NK-92 treated with Interleukin-12 subunit alpha and Interleukin-12 subunit beta, amount 100 ng/mL, for 24 hours (cell line): ENCODE measurements around the gene ADARB2.

Experiments
- DNase-seq: peaks from one replicate; lab custom pipeline; 2025; lab: John Stamatoyannopoulos, UW

ADARB2 gene

DNA sequence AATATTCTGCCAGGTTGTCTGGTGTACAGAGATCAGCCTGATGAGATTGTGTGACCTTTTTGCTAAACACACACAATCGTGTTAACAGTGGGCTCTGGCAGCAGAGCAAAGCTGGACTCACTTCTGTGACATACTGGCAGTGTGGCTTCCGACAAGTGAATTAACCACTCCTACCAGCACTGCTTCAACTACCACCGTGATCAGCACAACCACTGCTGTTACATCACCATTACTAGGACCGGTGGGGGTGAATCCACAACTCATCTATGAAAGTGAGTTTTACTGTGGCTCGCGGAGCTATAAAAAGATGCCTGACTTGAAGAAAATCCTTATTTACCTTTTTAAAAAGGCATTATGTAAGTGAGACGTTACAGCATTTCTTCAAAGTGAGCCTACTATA is 545.6 kb downstream of the ADARB2 start:
- no peak for DNase-seq

- no peak for DNase-seq
Observed at GRCh38 chr10:1190791-1191490, 546.4 kb downstream of the ADARB2 start.

DNA sequence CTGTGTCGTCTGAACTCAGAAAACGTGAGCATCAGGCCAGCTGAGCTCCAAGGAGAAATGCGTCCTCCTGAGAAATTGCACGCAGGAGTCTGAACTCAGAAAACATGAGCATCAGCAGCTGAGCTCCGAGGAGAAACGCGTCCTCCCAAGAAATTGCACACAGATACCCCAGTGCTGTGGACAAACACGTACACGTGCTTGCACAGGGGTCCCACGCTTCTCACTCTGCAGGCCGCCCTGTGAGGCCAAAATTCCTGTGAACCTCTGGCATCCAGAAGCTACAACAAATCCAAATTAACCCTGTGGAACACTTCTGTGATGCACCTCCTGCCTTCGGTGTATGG is 547.3 kb downstream of the ADARB2 start:
- DNase-seq, result no peak

GRCh38 chr10:1189166-1190051 is 547.9 kb downstream of the ADARB2 start:
- no peak for DNase-seq

- DNase-seq, result no peak
Observed at GRCh38 chr10:1188558-1189135, 548.7 kb downstream of the ADARB2 start.

DNA sequence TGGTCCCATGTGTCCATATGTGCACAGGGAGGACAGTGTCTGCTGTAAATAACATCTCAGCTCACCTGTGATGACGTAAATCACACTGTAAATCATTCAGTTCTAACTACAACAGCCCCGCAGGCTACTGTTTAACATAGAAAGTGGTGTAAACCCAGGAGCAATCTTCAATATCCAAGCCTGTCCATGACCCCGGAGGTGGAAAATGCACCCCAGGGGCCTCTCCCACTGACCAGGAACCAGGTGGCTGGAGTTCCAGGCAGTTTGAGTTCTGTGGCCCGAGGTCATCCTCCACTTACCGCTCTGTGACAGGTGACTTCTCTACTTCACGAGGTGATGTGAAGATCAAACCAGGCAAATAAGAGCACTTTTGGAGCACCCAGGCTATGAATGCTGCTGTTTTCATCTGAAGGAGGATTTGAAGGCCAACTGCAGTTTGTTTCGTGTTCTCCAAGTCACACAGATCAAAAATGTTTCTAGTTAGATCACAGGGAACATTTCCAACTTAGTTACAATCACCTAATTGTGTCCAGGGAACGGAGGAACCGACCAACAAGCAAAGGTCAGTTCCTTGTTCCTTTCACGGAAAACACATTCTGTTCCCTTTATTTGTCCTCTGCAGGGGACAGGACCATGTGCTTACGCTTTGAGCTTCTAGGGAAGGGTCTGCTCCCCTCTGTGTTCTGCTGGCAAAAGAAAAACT is 549.3 kb downstream of the ADARB2 start:
- DNase-seq, result no peak

- DNase-seq, result no peak
Observed at GRCh38 chr10:1187151-1187854, 550.0 kb downstream of the ADARB2 start.

DNA sequence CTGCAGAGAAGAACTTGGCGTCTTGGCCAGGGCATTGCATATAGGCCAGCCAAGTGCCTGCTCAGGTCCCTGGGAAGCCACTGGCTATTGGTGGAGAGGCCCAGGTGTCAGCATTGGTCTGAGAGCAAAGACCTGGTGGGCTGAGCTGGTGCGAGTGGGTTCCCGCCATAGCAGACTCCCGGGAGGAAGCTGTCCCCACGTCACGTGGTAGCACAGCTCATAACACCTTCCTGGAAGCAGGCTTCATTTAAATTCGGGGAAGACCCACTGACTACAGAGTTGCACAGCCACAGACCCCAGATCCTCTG is 550.7 kb downstream of the ADARB2 start:
- DNase-seq, result no peak

DNA sequence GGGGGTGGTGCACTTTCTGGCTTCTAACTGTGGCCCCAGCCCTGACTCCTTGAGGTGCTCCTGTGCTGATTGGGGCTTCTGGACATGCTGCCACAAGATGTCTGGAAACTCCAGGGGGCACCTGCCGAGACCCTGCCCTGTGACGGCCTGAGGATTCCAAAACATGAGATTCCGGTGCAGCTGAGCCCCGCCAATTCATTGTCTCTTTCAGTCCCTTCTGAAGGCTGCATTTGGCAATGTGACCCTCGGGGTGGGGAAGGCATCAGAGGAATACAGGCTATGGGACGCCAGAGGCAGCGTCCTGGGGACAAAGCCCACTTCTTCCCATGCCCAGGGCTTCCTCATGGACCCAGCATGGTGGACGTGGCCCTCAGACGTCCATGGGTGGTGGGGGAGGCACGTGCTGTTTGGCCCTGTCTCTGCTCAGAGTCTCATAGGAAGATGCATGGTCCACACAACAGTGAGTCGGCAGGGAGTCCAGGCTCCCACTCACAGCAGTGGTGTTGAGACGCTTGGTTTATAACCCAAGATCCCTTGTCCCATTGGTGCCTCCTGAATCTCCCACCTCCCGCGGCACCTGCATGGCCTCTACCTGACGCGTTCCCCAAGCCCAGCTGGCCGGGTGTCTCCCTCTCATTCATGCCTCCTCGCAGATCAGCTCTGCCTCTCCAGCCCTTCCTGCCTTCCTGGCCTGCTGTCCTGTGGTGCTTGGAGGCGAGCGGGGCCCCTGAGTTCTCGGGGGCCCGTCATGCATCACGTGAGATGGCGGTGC is 551.2 kb downstream of the ADARB2 start:
- DNase-seq, result no peak

- DNase-seq, result no peak
Observed at GRCh38 chr10:1184541-1185430, 552.5 kb downstream of the ADARB2 start.

DNA sequence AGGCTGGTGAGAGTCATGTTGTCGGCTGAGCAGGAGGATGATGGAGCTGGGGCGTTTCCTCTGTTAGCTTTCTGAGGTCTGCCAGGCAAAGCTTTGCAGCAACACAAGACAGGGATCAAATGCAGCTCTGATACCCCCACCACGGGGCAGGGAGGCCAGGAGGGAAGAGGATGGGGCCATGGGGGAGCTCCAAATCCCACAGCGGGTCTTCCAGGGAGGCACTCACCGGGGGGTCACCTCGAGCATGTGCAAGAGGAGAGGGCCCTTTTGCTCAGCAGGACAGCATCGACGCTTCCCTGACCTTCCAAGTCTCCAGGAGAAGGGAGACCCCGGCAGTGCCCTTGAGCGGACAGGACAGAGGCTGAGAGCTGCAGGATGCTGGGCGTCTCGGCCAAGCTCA is 553.6 kb downstream of the ADARB2 start:
- DNase-seq, result no peak

GRCh38 chr10:1183033-1183396 is 554.3 kb downstream of the ADARB2 start:
- DNase-seq, result no peak

DNA sequence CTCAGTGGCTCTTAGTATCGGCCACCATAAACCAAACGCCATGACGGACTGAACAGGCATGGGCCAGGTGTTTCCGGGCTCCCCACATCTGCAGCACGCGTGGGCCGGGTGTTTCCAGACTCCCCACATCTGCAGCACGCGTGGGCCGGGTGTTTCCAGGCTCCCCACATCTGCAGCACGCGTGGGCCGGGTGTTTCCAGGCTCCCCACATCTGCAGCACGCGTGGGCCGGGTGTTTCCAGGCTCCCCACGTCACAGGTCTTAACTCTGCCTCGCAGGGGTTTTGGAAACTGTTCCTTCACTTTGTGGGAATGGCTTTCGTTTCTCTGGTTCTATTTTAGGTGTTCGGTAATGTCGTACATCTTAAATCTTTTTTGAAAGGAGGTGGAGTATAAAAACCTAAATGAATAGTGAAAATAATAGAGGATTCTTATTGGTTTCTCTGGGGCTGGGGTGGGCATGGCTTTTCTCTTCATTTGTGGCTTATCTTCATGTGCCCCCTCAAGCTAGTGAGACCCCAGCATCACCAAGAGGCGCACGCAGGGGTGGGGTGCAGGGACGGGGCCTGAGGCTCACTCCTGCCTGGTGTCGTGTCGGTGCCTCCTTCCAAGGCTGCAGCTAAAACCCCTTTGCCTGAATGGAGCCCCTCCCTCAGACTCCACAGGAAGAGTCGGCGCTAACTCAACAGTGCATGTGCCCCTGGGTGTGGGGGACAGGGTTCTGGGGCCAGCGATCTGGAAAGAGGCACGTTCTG is 554.9 kb downstream of the ADARB2 start:
- DNase-seq, result no peak

DNA sequence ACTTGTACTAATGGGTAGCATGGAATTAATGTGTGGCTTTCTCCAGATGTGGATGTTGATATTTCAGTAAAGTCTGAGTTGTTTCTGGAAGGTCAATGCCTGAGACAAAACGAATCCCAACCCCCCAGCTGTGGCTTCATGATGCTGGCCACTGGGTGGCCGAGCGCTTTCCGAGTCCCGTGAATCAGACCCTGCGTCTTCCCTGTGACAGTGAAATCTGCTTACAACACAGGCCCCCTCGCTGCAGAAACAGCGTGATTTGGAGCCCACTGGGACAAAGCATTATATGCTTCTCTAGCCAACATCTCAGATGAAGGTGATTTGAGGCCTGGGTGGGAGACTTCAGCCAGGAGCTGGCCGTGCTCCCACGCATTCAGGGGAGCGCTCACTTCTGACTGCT is 556.5 kb downstream of the ADARB2 start:
- no peak for DNase-seq

DNA sequence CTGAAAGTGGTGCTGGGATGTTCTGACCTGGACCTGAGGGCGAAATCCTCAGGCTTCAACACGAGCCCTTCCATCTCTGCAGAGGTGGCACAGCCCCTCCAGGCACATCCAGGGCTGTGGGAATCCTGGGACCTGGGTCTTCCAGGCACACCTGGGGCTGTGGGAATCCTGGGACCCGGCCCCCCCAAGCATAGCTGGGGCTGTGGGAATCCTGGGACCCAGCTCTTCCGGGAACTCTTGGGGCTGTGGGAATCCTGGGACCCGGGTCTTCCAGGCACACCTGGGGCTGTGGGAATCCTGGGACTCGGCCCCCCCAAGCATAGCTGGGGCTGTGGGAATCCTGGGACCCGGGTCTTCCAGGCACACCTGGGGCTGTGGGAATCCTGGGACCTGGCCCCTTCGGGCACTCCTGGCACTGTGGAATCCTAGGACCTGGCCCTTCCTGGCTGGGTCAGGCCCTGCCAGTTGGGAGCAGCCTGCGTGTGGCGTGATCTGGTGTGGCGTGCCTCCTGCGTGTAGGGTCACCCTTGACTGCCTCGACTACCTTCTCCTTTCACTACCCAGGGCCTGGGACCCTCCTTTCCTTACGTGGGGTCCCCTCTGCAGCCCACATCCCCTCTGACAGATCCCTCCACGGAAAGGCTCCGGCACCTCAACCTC is 557.1 kb downstream of the ADARB2 start:
- no peak for DNase-seq

DNA sequence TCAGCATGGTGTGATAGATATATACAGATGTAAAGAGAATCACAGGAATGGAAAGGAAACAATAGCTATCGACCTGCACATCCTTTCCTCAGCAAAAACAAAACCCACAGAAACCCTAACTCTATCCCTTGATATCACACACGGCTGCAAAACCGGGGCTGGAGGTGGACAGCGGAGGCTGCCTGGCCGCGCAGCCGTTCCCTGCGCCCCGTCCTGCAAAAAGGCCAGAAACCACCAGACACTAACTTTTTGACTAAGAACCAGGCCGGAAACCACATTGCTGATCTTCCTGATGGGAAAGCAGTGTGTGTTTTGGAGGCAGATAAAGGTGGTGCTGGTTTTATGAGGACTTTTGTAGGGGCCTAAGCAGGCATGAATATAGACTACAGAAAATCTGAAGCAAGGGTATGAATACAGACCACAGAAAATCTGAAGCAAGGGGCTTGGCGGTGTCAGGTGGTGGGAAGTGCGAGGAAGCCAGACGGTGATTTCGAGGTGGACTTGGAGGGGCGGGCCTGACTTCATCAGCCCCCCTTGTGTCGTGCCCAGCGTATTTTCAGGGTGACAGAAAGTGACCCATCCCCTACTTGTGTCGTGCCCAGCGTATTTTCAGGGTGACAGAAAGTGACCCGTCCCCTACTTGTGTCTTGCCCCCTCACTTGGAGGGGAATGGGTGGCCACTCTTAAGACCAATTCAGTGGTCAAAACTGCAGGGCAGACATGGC is 557.8 kb downstream of the ADARB2 start:
- DNase-seq, result no peak

DNA sequence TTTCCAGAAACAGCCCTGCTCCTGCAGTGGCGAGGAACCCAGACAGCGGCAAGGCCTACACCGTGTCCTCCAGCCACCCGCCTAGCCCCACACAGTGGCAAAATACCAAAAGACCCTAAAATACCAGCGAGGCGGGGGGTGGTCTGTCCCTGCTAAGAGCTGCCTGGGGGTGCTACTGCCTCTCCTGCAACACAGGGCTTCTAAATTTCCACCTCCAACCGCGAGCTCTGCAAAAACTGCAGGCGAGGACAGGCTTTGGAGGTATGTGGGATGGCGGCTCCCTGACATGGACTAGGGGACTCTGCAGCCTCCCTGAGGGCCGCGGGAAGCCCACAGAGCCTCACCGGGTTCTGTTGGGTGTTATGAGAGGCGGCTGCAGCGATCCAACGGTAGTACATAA is 558.8 kb downstream of the ADARB2 start:
- DNase-seq, result no peak

DNA sequence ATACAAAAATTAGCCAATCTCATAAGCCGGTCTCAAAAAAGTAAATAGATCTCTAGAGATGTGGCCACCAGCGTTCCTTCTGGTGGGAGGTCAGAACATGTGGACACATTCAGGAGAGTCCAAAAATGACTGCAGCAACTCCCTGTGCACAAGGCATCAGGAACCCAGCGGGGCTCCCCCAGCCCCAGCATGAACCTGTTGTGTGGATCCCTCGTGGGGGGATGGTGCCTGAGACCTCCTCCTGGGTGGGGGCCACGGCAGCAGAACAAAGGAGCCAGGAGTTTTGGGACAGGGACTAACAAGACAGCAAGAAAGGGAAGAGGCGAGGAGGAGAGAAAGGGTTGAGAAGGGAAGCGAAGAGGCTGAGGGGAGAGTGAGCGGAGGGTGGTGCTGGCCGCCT is 559.4 kb downstream of the ADARB2 start:
- no peak for DNase-seq
